OCI-LY1 (cell line): ENCODE results near the gene TENT4A.

ENCODE experiments used
- H2AFZ ChIP-seq: fragments of 200-600 bp; sonication (generic), shearing (Covaris generic); 2 replicates; pipeline ENCODE4 v1.6.0; 2014; ENCODE audit warnings: antibody characterized with exemption, mild to moderate bottlenecking, low read length
- H3F3A ChIP-seq: fragments of 200-600 bp; sonication (generic), shearing (Covaris generic); 2 replicates; pipeline ENCODE4 v1.6.0; 2014; ENCODE audit warnings: mild to moderate bottlenecking, antibody characterized with exemption, low read length, moderate library complexity; ENCODE audit not compliant: insufficient read depth
- H3K27ac ChIP-seq: fragments of 200-600 bp; sonication (generic); 2 replicates; pipeline ENCODE4 v1.5.1; 2014; ENCODE audit warnings: low read length, mixed run types, mild to moderate bottlenecking, low read depth; ENCODE audit not compliant: poor library complexity, severe bottlenecking
- H3K27me3 ChIP-seq: fragments of 200-600 bp; sonication (generic); 2 replicates; pipeline ENCODE4 v1.6.0; 2014; ENCODE audit warnings: antibody characterized with exemption, mild to moderate bottlenecking, low read length, moderate library complexity; ENCODE audit not compliant: insufficient read depth
- H3K36me3 ChIP-seq: fragments of 200-600 bp; sonication (generic); 2 replicates; pipeline ENCODE4 v1.6.1; 2014; ENCODE audit warnings: mild to moderate bottlenecking, antibody characterized with exemption, low read length, moderate library complexity, mixed read lengths; ENCODE audit not compliant: insufficient read depth
- H3K4me1 ChIP-seq: fragments of 200-600 bp; sonication (generic); 2 replicates; pipeline ENCODE4 v1.5.1; 2014; ENCODE audit warnings: mild to moderate bottlenecking, low read length, moderate library complexity; ENCODE audit not compliant: insufficient read depth, severe bottlenecking
- H3K4me2 ChIP-seq: fragments of 200-600 bp; sonication (generic), shearing (Covaris generic); 2 replicates; pipeline ENCODE4 v1.6.1; 2014; ENCODE audit warnings: low read length
- H3K4me3 ChIP-seq: fragments of 200-600 bp; sonication (generic); 2 replicates; pipeline ENCODE4 v1.5.1; 2014; ENCODE audit warnings: low read length, low read depth, mild to moderate bottlenecking, mixed read lengths; ENCODE audit not compliant: poor library complexity, severe bottlenecking
- H3K79me2 ChIP-seq: fragments of 200-600 bp; shearing (Covaris generic); 2 replicates; pipeline ENCODE4 v1.6.1; 2016; ENCODE audit warnings: mixed run types, low read length, mixed read lengths; ENCODE audit not compliant: insufficient read depth
- H3K9ac ChIP-seq: fragments of 200-600 bp; sonication (generic), shearing (Covaris generic); 2 replicates; pipeline ENCODE4 v1.6.1; 2014; ENCODE audit warnings: mild to moderate bottlenecking, low read length, mixed read lengths
- H3K9me2 ChIP-seq: fragments of 200-600 bp; sonication (generic), shearing (Covaris generic); 2 replicates; pipeline ENCODE4 v1.6.1; 2014; ENCODE audit warnings: low read depth, mild to moderate bottlenecking, low read length, mixed read lengths
- H3K9me3 ChIP-seq: fragments of 200-600 bp; shearing (Covaris generic); 2 replicates; pipeline ENCODE4 v1.6.1; 2014; ENCODE audit warnings: low read length, mixed read lengths
- H4K20me1 ChIP-seq: fragments of 200-600 bp; sonication (generic), shearing (Covaris generic); 2 replicates; pipeline ENCODE4 v1.6.0; 2016; ENCODE audit warnings: mild to moderate bottlenecking, low read length; ENCODE audit not compliant: insufficient read depth
- CTCF ChIP-seq: fragments of 200-600 bp; sonication (generic), shearing (Covaris generic); IDR thresholded peaks from 2 replicates; pipeline ENCODE4 v1.5.1; 2017; ENCODE audit warnings: mild to moderate bottlenecking, antibody characterized with exemption, low read length, moderate library complexity, mixed read lengths
- EZH2 ChIP-seq: fragments of 200-600 bp; sonication (generic), shearing (Covaris generic); IDR thresholded peaks from 2 replicates; pipeline ENCODE4 v1.8.0; 2017; ENCODE audit warnings: borderline replicate concordance, mixed run types, mild to moderate bottlenecking, antibody characterized with exemption, low read length, moderate library complexity, mixed read lengths

Gene TENT4A

GRCh38 chr5:6745706-6746222 is 32.5 kb downstream of the TENT4A start:
- Histone ChIP-seq H3F3A (no peaks in the 10 kb centered on the region), H3K9me2 (no peaks in the 10 kb centered on the region), H3K9ac (no peak overlapping the region), H3K9me3 (no peaks in the 10 kb centered on the region), H3K4me1 (peaks cover 16% of the 10 kb centered on the region), H3K27ac (no peak overlapping the region), H3K27me3 (no peaks in the 10 kb centered on the region), H3K36me3 (peaks cover 75% of the 10 kb centered on the region), H4K20me1 (no peaks in the 10 kb centered on the region), H3K4me2 (no peak overlapping the region), H2AFZ (no peak overlapping the region), H3K4me3 (no peak overlapping the region), H3K79me2 (no peaks in the 10 kb centered on the region)
- no peak for TF ChIP-seq EZH2
- peak; percentile 90 for TF ChIP-seq CTCF

- peaks cover 20% of the 10 kb centered on the region for H3K4me1 ChIP-seq
- H3K4me3 ChIP-seq, result no peak overlapping the region
- H3K27me3 ChIP-seq, result no peaks in the 10 kb centered on the region
- H3K36me3 ChIP-seq, result peaks cover 79% of the 10 kb centered on the region
- no peaks in the 10 kb centered on the region for H3F3A ChIP-seq
- TF ChIP-seq CTCF (no peak), EZH2 (no peak)
- no peak overlapping the region for H3K9ac ChIP-seq
- no peaks in the 10 kb centered on the region for H3K79me2 ChIP-seq
- no peak overlapping the region for H2AFZ ChIP-seq
- H4K20me1 ChIP-seq, result no peaks in the 10 kb centered on the region
- no peak overlapping the region for H3K4me2 ChIP-seq
- H3K9me3 ChIP-seq, result no peaks in the 10 kb centered on the region
- H3K27ac ChIP-seq, result no peak overlapping the region
- H3K9me2 ChIP-seq, result no peaks in the 10 kb centered on the region
Observed at GRCh38 chr5:6746244-6746643, 33.0 kb downstream of the TENT4A start.

GRCh38 chr5:6747103-6747502 is 33.9 kb downstream of the TENT4A start:
- H3K27ac ChIP-seq, result no peak overlapping the region
- no peaks in the 10 kb centered on the region for H3K27me3 ChIP-seq
- H4K20me1 ChIP-seq, result no peaks in the 10 kb centered on the region
- TF ChIP-seq CTCF (no peak), EZH2 (no peak)
- H3K9me2 ChIP-seq, result no peaks in the 10 kb centered on the region
- H3K9ac ChIP-seq, result no peak overlapping the region
- no peaks in the 10 kb centered on the region for H3F3A ChIP-seq
- no peak overlapping the region for H2AFZ ChIP-seq
- no peak overlapping the region for H3K4me3 ChIP-seq
- no peaks in the 10 kb centered on the region for H3K9me3 ChIP-seq
- H3K4me2 ChIP-seq, result no peak overlapping the region
- H3K79me2 ChIP-seq, result no peaks in the 10 kb centered on the region
- H3K36me3 ChIP-seq, result peaks cover 87% of the 10 kb centered on the region
- H3K4me1 ChIP-seq, result peaks cover 20% of the 10 kb centered on the region
